HepG2 (cell line): ENCODE results near the gene OTC. TPM values are rescaled to one million over a fixed set of nuclear protein-coding genes. Genes with fewer than 3 reads are reported as not detected.

Experiments used
- HOMEZ ChIP-seq: IDR thresholded peaks from 2 replicates; pipeline ENCODE4 v1.6.1; 2016; ENCODE audit warnings: low read depth
- HOXA5 ChIP-seq: sonication (generic); formaldehyde crosslinking; IDR thresholded peaks from 2 replicates; pipeline ENCODE4 v1.4.0; 2020; ENCODE audit warnings: missing genetic modification reagents
- NONO ChIP-seq, 2 experiments: fragments of 450-650 bp in 1 of 2; sonication (generic) in 1 of 2; formaldehyde crosslinking in 1 of 2; IDR thresholded peaks in 1 of 2; conservative IDR thresholded peaks in 1 of 2; 2 replicates each; pipeline versions ENCODE4 v1.6.1 to v1.8.0; 2017 to 2022; ENCODE audit warnings: mild to moderate bottlenecking in 1 of 2, missing genetic modification reagents in 1 of 2, moderate library complexity in 1 of 2
- PAX8 ChIP-seq: sonication (generic); formaldehyde crosslinking; IDR thresholded peaks from 2 replicates; pipeline ENCODE4 v1.8.0; 2022; ENCODE audit warnings: mild to moderate bottlenecking, missing genetic modification reagents, borderline replicate concordance
- PAXIP1 ChIP-seq: sonication (generic); formaldehyde crosslinking; conservative IDR thresholded peaks from 2 replicates; pipeline ENCODE4 v1.4.0; 2020; ENCODE audit warnings: mild to moderate bottlenecking, missing genetic modification reagents, moderate library complexity
- TCF7 ChIP-seq: sonication (generic); IDR thresholded peaks from 2 replicates; pipeline ENCODE4 v1.6.1; 2016; ENCODE audit warnings: antibody characterized with exemption, low read depth
- TCF7L2 ChIP-seq: IDR thresholded peaks from 2 replicates; pipeline ENCODE4 v1.6.1; 2011; ENCODE audit warnings: mild to moderate bottlenecking, low read depth, low read length, moderate library complexity
- TFE3 ChIP-seq: IDR thresholded peaks from 2 replicates; pipeline ENCODE4 v1.6.1; 2016
- THAP11 ChIP-seq: IDR thresholded peaks from 2 replicates; pipeline ENCODE4 v1.6.1; 2016; ENCODE audit warnings: missing biosample characterization, missing genetic modification reagents
- ZNF101 ChIP-seq: sonication (generic); formaldehyde crosslinking; IDR thresholded peaks from 2 replicates; pipeline ENCODE4 v1.4.0; 2020; ENCODE audit warnings: mild to moderate bottlenecking, low read depth, missing genetic modification reagents, borderline replicate concordance
- ZNF292 ChIP-seq: sonication (generic); formaldehyde crosslinking; IDR thresholded peaks from 2 replicates; pipeline ENCODE4 v1.8.1; 2022; ENCODE audit warnings: mild to moderate bottlenecking, low read depth, missing genetic modification reagents, borderline replicate concordance
- polyA plus RNA-seq, 8 experiments: library from polyadenylated mRNA; depleted of rRNA in 3 of 8; stranded (reverse) in 7 of 8; unstranded in 1 of 8; fragments of >200 nt; fragmentation: Illumina TruSeq in 4 of 8; extraction: Trizol in 4 of 8; gene quantifications; 2 replicates each; pipeline versions ENCODE4 v1.2.1 to v1.2.3, GENCODE V29; 2011 to 2016; ENCODE audit warnings: low read depth in 4 of 8, missing spikeins in 1 of 8, mixed read lengths in 1 of 8; ENCODE audit not compliant: insufficient read depth in 1 of 8
- total RNA-seq, 5 experiments: library from RNA; depleted of rRNA; stranded (reverse); fragments of >200 nt; fragmentation: Illumina TruSeq; extraction: Trizol; gene quantifications; 2 replicates each; pipeline ENCODE4 v1.2.3, GENCODE V29; 2016; ENCODE audit warnings: low read depth in 1 of 5

OTC gene
- total and polyA plus RNA-seq, 2 of the 13 experiments (the other 11 are each of a cell fraction or from before 2014, with no cell fraction given): 0.04 to 1.8 TPM

GRCh38 chrX:38342853-38343778 is 9.3 kb upstream of the OTC start (continued):
- TF ChIP-seq NONO (IDR thresholded peaks at IDR 0.05): no peak
- 0 out of 2 replicates have a peak, but pooled peaks have one; percentile 21 for TF ChIP-seq NONO (CRISPR knock-in tag; conservative IDR thresholded peaks at IDR 0.05)
- no peak for TF ChIP-seq ZNF101 (CRISPR knock-in tag)
- TF ChIP-seq TCF7: peak; percentile 44
- TF ChIP-seq THAP11 (CRISPR knock-in tag): 0 out of 2 replicates have a peak, but pooled peaks have one; percentile 28
- peak; percentile 65; the same call in 1 of the 2 replicates for TF ChIP-seq TCF7L2
- TF ChIP-seq TFE3 (CRISPR knock-in tag): 0 out of 2 replicates have a peak, but pooled peaks have one; percentile 20
- peak; percentile 88 for TF ChIP-seq PAXIP1 (CRISPR knock-in tag)
- TF ChIP-seq HOMEZ (CRISPR knock-in tag): peak; percentile 42; the same call in 1 of the 2 replicates
- TF ChIP-seq PAX8 (CRISPR knock-in tag): no peak
- TF ChIP-seq ZNF292 (CRISPR knock-in tag): peak; percentile 39; the same call in 1 of the 2 replicates
- TF ChIP-seq HOXA5 (CRISPR knock-in tag): no peak
